ENCODE measurements around the gene CAPN8.

DNA sequence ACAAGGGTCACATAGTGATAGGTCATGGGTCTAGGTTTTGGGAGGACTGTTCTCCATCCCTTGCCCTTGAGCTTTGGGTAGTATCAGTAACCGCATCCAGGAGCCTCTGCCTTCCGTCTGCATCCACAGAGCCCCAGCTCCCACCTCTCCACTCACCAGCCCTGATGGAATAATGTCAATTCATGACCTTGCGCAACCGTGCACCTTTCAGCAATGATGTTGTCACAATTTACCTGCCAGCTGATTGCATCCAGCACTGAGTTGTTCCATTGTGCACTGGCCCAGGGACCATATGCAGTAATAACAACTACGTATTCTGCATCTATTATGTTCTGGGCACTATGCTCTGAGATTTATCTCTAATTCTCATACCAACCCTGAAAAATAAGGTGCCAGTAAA, 1.4 kb downstream of the CAPN8 start:
- TF ChIP-seq SP1 (IDR thresholded peaks at IDR 0.05; ENCODE audit: low read depth) (no peak), CEBPB (IDR thresholded peaks at IDR 0.05; ENCODE audit: low read depth) (no peak), JUND (IDR thresholded peaks at IDR 0.05) (no peak), ZNF274 (IDR thresholded peaks at IDR 0.05; ENCODE audit: low read depth, low read length) (no peak)
- TF ChIP-seq, protein P1, sequence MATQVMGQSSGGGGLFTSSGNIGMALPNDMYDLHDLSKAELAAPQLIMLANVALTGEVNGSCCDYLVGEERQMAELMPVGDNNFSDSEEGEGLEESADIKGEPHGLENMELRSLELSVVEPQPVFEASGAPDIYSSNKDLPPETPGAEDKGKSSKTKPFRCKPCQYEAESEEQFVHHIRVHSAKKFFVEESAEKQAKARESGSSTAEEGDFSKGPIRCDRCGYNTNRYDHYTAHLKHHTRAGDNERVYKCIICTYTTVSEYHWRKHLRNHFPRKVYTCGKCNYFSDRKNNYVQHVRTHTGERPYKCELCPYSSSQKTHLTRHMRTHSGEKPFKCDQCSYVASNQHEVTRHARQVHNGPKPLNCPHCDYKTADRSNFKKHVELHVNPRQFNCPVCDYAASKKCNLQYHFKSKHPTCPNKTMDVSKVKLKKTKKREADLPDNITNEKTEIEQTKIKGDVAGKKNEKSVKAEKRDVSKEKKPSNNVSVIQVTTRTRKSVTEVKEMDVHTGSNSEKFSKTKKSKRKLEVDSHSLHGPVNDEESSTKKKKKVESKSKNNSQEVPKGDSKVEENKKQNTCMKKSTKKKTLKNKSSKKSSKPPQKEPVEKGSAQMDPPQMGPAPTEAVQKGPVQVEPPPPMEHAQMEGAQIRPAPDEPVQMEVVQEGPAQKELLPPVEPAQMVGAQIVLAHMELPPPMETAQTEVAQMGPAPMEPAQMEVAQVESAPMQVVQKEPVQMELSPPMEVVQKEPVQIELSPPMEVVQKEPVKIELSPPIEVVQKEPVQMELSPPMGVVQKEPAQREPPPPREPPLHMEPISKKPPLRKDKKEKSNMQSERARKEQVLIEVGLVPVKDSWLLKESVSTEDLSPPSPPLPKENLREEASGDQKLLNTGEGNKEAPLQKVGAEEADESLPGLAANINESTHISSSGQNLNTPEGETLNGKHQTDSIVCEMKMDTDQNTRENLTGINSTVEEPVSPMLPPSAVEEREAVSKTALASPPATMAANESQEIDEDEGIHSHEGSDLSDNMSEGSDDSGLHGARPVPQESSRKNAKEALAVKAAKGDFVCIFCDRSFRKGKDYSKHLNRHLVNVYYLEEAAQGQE (IDR thresholded peaks at IDR 0.05; ENCODE audit: low read depth), result no peak
- TF ChIP-seq, protein P2, sequence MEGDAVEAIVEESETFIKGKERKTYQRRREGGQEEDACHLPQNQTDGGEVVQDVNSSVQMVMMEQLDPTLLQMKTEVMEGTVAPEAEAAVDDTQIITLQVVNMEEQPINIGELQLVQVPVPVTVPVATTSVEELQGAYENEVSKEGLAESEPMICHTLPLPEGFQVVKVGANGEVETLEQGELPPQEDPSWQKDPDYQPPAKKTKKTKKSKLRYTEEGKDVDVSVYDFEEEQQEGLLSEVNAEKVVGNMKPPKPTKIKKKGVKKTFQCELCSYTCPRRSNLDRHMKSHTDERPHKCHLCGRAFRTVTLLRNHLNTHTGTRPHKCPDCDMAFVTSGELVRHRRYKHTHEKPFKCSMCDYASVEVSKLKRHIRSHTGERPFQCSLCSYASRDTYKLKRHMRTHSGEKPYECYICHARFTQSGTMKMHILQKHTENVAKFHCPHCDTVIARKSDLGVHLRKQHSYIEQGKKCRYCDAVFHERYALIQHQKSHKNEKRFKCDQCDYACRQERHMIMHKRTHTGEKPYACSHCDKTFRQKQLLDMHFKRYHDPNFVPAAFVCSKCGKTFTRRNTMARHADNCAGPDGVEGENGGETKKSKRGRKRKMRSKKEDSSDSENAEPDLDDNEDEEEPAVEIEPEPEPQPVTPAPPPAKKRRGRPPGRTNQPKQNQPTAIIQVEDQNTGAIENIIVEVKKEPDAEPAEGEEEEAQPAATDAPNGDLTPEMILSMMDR (IDR thresholded peaks at IDR 0.05 in 2 of 3, conservative IDR thresholded peaks at IDR 0.05 in 1 of 3; ENCODE audit: borderline replicate concordance in 1 of 3, insufficient read depth in 1 of 3, low read depth in 2 of 3, low read length in 2 of 3), result no peak
